Measurements from ENCODE around the gene APOA4.

DNA sequence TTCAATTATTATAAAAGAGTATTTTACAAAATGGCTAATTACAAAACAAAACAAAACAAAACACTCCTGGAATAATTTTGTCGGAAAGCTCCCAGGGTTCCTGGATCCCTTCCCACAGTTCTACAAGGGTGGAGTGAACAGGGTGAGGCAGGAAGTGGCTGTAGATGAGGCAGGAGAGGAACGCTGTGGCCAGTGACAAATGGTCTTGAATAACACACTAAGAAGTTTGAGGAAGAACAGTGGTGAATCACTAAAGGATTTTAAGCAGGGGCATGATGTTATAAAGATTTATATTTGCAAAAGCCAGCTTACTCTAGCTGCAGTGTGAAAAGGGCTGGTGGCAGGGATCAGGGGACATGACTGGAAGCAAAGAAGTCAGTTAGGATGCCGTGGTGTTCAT is 48.1 kb upstream of the APOA4 start:
- TF ChIP-seq GATA3 (IDR thresholded peaks at IDR 0.05; ENCODE audit: low read depth, low read length) (no peak), GATA2 (IDR thresholded peaks at IDR 0.05; ENCODE audit: low read depth, low read length) (no peak)

All from SH-SY5Y (cell line).